Neural cell (in vitro differentiated cells): ENCODE results near the gene ARPC5. TPM values are rescaled to one million over a fixed set of nuclear protein-coding genes. Genes with fewer than 3 reads are reported as not detected.

Source experiments
- H2AFZ ChIP-seq: fragments of 200-600, 300-800 bp; sonication (generic), shearing (Covaris generic); 2 replicates; pipeline ENCODE4 v1.6.0; 2014; ENCODE audit warnings: low read depth, mild to moderate bottlenecking, antibody characterized with exemption, low read length, moderate library complexity
- H3F3A ChIP-seq: fragments of 200-600 bp; shearing (Covaris generic); 2 replicates; pipeline ENCODE4 v1.6.1; 2016; ENCODE audit warnings: mild to moderate bottlenecking, moderate library complexity, mixed read lengths, antibody characterized with exemption, low read length; ENCODE audit not compliant: insufficient read depth, poor library complexity, severe bottlenecking
- H3K27ac ChIP-seq: fragments of 200-600, 300-800 bp; sonication (generic), shearing (Covaris generic); 2 replicates; pipeline ENCODE4 v1.5.1; 2014; ENCODE audit warnings: mild to moderate bottlenecking, low read length, moderate library complexity
- H3K27me3 ChIP-seq: fragments of 300-800, 200-600 bp; sonication (generic), shearing (Covaris generic); 2 replicates; pipeline ENCODE4 v1.6.0; 2014; ENCODE audit warnings: mild to moderate bottlenecking, low read depth, low read length, moderate library complexity; ENCODE audit not compliant: insufficient read depth
- H3K36me3 ChIP-seq: fragments of 300-800, 200-600 bp; sonication (generic), shearing (Covaris generic); 2 replicates; pipeline ENCODE4 v1.5.1; 2014; ENCODE audit warnings: mild to moderate bottlenecking, antibody characterized with exemption, low read length, moderate library complexity; ENCODE audit not compliant: insufficient read depth
- H3K4me2 ChIP-seq: fragments of 300-800, 200-600 bp; sonication (generic), shearing (Covaris generic); 2 replicates; pipeline ENCODE4 v1.6.0; 2014; ENCODE audit warnings: mild to moderate bottlenecking, low read length
- H3K4me3 ChIP-seq: fragments of 300-800, 200-600 bp; sonication (generic), shearing (Covaris generic); 2 replicates; pipeline ENCODE4 v1.5.1; 2014; ENCODE audit warnings: mild to moderate bottlenecking, low read length, moderate library complexity
- H3K79me2 ChIP-seq: fragments of 200-600 bp; shearing (Covaris generic); replicated peaks from 2 replicates; pipeline ENCODE4 v1.6.0; 2014; ENCODE audit warnings: mild to moderate bottlenecking, low read length, moderate library complexity; ENCODE audit not compliant: insufficient read depth
- H3K9ac ChIP-seq: fragments of 300-800, 200-600 bp; sonication (generic), shearing (Covaris generic); 2 replicates; pipeline ENCODE4 v1.6.1; 2016; ENCODE audit warnings: mild to moderate bottlenecking, low read length, mixed read lengths
- H3K9me2 ChIP-seq: fragments of 200-600 bp; shearing (Covaris generic); 2 replicates; pipeline ENCODE4 v1.6.1; 2016; ENCODE audit warnings: mild to moderate bottlenecking, low read length, mixed read lengths; ENCODE audit not compliant: insufficient read depth
- H3K9me3 ChIP-seq: fragments of 200-600, 300-800 bp; sonication (generic), shearing (Covaris generic); 2 replicates; pipeline ENCODE4 v1.6.1; 2016; ENCODE audit warnings: mild to moderate bottlenecking, mixed run types, low read length, moderate library complexity, mixed read lengths
- H4K20me1 ChIP-seq: fragments of 200-600 bp; shearing (Covaris generic); 2 replicates; pipeline ENCODE4 v1.6.1; 2016; ENCODE audit warnings: mild to moderate bottlenecking, mixed run types; ENCODE audit not compliant: insufficient read depth
- EP300 ChIP-seq: fragments of 450-650 bp; conservative IDR thresholded peaks from 2 replicates; pipeline ENCODE4 v1.6.1; 2014; ENCODE audit warnings: antibody characterized with exemption, mild to moderate bottlenecking, moderate library complexity; ENCODE audit not compliant: poor library complexity, severe bottlenecking
- EZH2 ChIP-seq: fragments of 200-600, 300-800 bp; shearing (Covaris generic), sonication (generic); IDR thresholded peaks from 2 replicates; pipeline ENCODE4 v1.6.1; 2014; ENCODE audit warnings: antibody characterized with exemption, low read length, borderline replicate concordance, mild to moderate bottlenecking; ENCODE audit not compliant: insufficient read depth, poor library complexity, severe bottlenecking
- MXI1 ChIP-seq: fragments of 450-650 bp; conservative IDR thresholded peaks from 2 replicates; pipeline ENCODE4 v1.6.1; 2014; ENCODE audit warnings: antibody characterized with exemption, mild to moderate bottlenecking; ENCODE audit not compliant: poor library complexity, severe bottlenecking
- POLR2AphosphoS5 ChIP-seq: IDR thresholded peaks from 2 replicates; pipeline ENCODE4 v1.6.1; 2012
- RAD21 ChIP-seq: fragments of 450-650 bp; conservative IDR thresholded peaks from 2 replicates; pipeline ENCODE4 v1.6.1; 2014; ENCODE audit warnings: antibody characterized with exemption, mild to moderate bottlenecking, moderate library complexity
- SMC3 ChIP-seq: fragments of 450-650 bp; conservative IDR thresholded peaks from 2 replicates; pipeline ENCODE4 v1.6.1; 2014; ENCODE audit warnings: antibody characterized with exemption, mild to moderate bottlenecking, moderate library complexity; ENCODE audit not compliant: poor library complexity
- TAF1 ChIP-seq: IDR thresholded peaks from 2 replicates; pipeline ENCODE4 v1.6.1; 2012; ENCODE audit warnings: low read depth
- polyA plus RNA-seq: library from polyadenylated mRNA; depleted of rRNA; stranded (reverse); fragments of >200 nt; gene quantifications from 2 replicates; pipeline ENCODE4 v1.2.3, GENCODE V29; 2014
- TF ChIP-seq, protein P1 (sequence below): fragments of 450-650 bp; IDR thresholded peaks from 2 replicates; pipeline ENCODE4 v1.5.1; 2014; ENCODE audit warnings: antibody characterized with exemption, mild to moderate bottlenecking, moderate library complexity; ENCODE audit not compliant: poor library complexity, severe bottlenecking
- TF ChIP-seq, protein P2 (sequence below): IDR thresholded peaks from 2 replicates; pipeline ENCODE4 v1.6.1; 2012; ENCODE audit warnings: borderline replicate concordance

ARPC5 gene
- polyA plus RNA-seq, 1 donor from 2014 or later: 197 TPM

DNA sequence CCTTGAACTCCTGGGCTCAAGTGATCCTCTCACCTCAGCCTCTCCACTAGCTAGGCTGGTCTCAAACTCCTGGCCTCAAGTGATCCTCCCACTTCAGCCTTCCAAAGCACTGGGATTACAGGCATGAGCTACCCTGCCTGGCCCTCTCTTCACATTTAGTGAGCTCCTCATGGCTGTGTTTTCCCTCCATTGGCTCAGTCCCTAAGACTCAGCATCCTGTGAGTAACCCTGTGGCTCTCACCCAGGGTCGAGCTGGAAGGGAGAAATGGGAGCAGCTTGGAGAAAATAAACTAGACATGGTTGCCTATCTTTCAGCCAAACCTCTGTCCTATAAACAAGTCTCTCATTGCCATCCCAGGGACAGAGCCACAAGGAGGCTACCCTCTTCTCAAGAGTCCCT is 62.9 kb downstream of the ARPC5 start:
- no peak overlapping the region for H3K4me3 ChIP-seq

GRCh38 chr1:183571678-183572268 is 63.8 kb downstream of the ARPC5 start:
- Histone ChIP-seq H3K4me3 (no peak overlapping the region), H3K4me2 (no peak overlapping the region), H4K20me1 (no peaks in the 10 kb centered on the region), H3K27me3 (no peaks in the 10 kb centered on the region), H3K79me2 (no peaks in the 10 kb centered on the region), H3K9me2 (no peaks in the 10 kb centered on the region), H2AFZ (no peak overlapping the region), H3K9ac (no peak overlapping the region), H3K27ac (no peak overlapping the region), H3F3A (no peaks in the 10 kb centered on the region), H3K9me3 (no peaks in the 10 kb centered on the region), H3K36me3 (no peaks in the 10 kb centered on the region)
- TF ChIP-seq, protein P1, sequence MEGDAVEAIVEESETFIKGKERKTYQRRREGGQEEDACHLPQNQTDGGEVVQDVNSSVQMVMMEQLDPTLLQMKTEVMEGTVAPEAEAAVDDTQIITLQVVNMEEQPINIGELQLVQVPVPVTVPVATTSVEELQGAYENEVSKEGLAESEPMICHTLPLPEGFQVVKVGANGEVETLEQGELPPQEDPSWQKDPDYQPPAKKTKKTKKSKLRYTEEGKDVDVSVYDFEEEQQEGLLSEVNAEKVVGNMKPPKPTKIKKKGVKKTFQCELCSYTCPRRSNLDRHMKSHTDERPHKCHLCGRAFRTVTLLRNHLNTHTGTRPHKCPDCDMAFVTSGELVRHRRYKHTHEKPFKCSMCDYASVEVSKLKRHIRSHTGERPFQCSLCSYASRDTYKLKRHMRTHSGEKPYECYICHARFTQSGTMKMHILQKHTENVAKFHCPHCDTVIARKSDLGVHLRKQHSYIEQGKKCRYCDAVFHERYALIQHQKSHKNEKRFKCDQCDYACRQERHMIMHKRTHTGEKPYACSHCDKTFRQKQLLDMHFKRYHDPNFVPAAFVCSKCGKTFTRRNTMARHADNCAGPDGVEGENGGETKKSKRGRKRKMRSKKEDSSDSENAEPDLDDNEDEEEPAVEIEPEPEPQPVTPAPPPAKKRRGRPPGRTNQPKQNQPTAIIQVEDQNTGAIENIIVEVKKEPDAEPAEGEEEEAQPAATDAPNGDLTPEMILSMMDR: no peak
- TF ChIP-seq EZH2: no peak
- no peak for TF ChIP-seq RAD21
- TF ChIP-seq EP300: no peak
- no peak for TF ChIP-seq SMC3
- no peak for TF ChIP-seq TAF1
- TF ChIP-seq, protein P2, sequence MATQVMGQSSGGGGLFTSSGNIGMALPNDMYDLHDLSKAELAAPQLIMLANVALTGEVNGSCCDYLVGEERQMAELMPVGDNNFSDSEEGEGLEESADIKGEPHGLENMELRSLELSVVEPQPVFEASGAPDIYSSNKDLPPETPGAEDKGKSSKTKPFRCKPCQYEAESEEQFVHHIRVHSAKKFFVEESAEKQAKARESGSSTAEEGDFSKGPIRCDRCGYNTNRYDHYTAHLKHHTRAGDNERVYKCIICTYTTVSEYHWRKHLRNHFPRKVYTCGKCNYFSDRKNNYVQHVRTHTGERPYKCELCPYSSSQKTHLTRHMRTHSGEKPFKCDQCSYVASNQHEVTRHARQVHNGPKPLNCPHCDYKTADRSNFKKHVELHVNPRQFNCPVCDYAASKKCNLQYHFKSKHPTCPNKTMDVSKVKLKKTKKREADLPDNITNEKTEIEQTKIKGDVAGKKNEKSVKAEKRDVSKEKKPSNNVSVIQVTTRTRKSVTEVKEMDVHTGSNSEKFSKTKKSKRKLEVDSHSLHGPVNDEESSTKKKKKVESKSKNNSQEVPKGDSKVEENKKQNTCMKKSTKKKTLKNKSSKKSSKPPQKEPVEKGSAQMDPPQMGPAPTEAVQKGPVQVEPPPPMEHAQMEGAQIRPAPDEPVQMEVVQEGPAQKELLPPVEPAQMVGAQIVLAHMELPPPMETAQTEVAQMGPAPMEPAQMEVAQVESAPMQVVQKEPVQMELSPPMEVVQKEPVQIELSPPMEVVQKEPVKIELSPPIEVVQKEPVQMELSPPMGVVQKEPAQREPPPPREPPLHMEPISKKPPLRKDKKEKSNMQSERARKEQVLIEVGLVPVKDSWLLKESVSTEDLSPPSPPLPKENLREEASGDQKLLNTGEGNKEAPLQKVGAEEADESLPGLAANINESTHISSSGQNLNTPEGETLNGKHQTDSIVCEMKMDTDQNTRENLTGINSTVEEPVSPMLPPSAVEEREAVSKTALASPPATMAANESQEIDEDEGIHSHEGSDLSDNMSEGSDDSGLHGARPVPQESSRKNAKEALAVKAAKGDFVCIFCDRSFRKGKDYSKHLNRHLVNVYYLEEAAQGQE: no peak
- no peak for TF ChIP-seq POLR2AphosphoS5
- TF ChIP-seq MXI1: no peak

More for the DNA sequence above, 62.9 kb downstream of the ARPC5 start:
- Histone ChIP-seq H3K36me3 (no peaks in the 10 kb centered on the region), H3K27me3 (no peaks in the 10 kb centered on the region), H3F3A (no peaks in the 10 kb centered on the region), H2AFZ (no peak overlapping the region), H3K79me2 (no peaks in the 10 kb centered on the region), H3K9ac (no peak overlapping the region), H3K4me2 (no peak overlapping the region), H3K9me2 (no peaks in the 10 kb centered on the region), H3K27ac (no peak overlapping the region), H3K9me3 (no peaks in the 10 kb centered on the region), H4K20me1 (no peaks in the 10 kb centered on the region)
- TF ChIP-seq SMC3 (no peak), TAF1 (no peak), EZH2 (no peak), EP300 (no peak), RAD21 (no peak), POLR2AphosphoS5 (no peak), MXI1 (no peak)
- TF ChIP-seq, protein P2: no peak
- TF ChIP-seq, protein P1: no peak
